Thyroid gland (tissue), 4 donors: ENCODE data around the gene EPB41. TPM values are rescaled to one million over a fixed set of nuclear protein-coding genes. Genes with fewer than 3 reads are reported as not detected.

Source experiments
- DNase-seq, 2 donors: peaks; one replicate each; pipeline ENCODE4 v3.0.0-alpha.2; 2019
- H3K27ac ChIP-seq, 3 donors: fragments of 200-600 bp; sonication (generic); 1 replicate in 2 of 3; 2 replicates in 1 of 3; pipeline ENCODE4 v1.5.1; 2016 to 2019; ENCODE audit warnings: mild to moderate bottlenecking in 1 of 3, moderate library complexity in 1 of 3
- H3K27me3 ChIP-seq: fragments of 200-600 bp; sonication (generic); one replicate; pipeline ENCODE4 v1.5.1; 2019
- H3K36me3 ChIP-seq, 2 donors: fragments of 200-600 bp; sonication (generic); one replicate each; pipeline ENCODE4 v1.5.1; 2016 to 2019
- H3K4me1 ChIP-seq, 2 donors: fragments of 200-600 bp; sonication (generic); one replicate each; pipeline ENCODE4 v1.5.1; 2017 to 2019
- H3K4me3 ChIP-seq, 3 donors: fragments of 200-600 bp; sonication (generic); replicated peaks in 1 of 3; 1 replicate in 2 of 3; 2 replicates in 1 of 3; pipeline ENCODE4 v1.5.1; 2016; ENCODE audit warnings: mild to moderate bottlenecking in 1 of 3
- H3K9me3 ChIP-seq: fragments of 200-600 bp; sonication (generic); one replicate; pipeline ENCODE4 v1.5.1; 2017
- POLR2A ChIP-seq, 2 donors: fragments of 450-650 bp; IDR thresholded peaks; one replicate each; pipeline ENCODE4 v1.6.1; 2017; ENCODE audit warnings: antibody characterized with exemption in 2 of 2, mild to moderate bottlenecking in 2 of 2, moderate library complexity in 1 of 2
- WGBS, 2 donors: methylation state at CpG; one replicate each; pipeline ENCODE4 v1.1.5; 2017; 5-methylcytosine and 5-hydroxymethylcytosine counted together
- intact Hi-C: fragments of 100-400 bp; cut with DNase I; formaldehyde crosslinking; loops from one replicate; pipeline ENCODE4 v1.15.1; 2023
- total RNA-seq, 4 donors: library from RNA; depleted of rRNA; stranded (reverse); fragments of >200 nt; gene quantifications; one replicate each; pipeline ENCODE4 v1.2.3, GENCODE V29; 2016
- TF ChIP-seq, protein P1 (sequence below), 6 experiments: fragments of 200-600 bp in 3 of 6; fragments of 450-650 bp in 3 of 6; sonication (generic) in 3 of 6; IDR thresholded peaks; one replicate each; pipeline ENCODE4 v1.5.1; 2016 to 2019; ENCODE audit warnings: antibody characterized with exemption in 6 of 6, mild to moderate bottlenecking in 2 of 6, inconsistent platforms in 1 of 6, moderate library complexity in 1 of 6

EPB41 gene
- total RNA-seq, 4 donors from 2014 or later, result 59.7 to 102 (median 80.2) TPM

- H3K9me3 ChIP-seq, result no peaks in the 10 kb centered on the region
- no peaks in the 10 kb centered on the region for H3K27me3 ChIP-seq
- intact Hi-C loops, result no loop called here
- H3K4me1 ChIP-seq, result no peaks in the 10 kb centered on the region
- no peak for DNase-seq
- peaks cover 0 to 3% of the 10 kb centered on the region in 2 donors for H3K36me3 ChIP-seq
- H3K27ac ChIP-seq, result no peak overlapping the region
- no peak overlapping the region for H3K4me3 ChIP-seq
- 95 to 98% methylated on average over 14 to 15 of the region's 15 CpGs for WGBS, 2 donors
- TF ChIP-seq POLR2A (IDR thresholded peaks at IDR 0.05), result no peak
- TF ChIP-seq, protein P1, sequence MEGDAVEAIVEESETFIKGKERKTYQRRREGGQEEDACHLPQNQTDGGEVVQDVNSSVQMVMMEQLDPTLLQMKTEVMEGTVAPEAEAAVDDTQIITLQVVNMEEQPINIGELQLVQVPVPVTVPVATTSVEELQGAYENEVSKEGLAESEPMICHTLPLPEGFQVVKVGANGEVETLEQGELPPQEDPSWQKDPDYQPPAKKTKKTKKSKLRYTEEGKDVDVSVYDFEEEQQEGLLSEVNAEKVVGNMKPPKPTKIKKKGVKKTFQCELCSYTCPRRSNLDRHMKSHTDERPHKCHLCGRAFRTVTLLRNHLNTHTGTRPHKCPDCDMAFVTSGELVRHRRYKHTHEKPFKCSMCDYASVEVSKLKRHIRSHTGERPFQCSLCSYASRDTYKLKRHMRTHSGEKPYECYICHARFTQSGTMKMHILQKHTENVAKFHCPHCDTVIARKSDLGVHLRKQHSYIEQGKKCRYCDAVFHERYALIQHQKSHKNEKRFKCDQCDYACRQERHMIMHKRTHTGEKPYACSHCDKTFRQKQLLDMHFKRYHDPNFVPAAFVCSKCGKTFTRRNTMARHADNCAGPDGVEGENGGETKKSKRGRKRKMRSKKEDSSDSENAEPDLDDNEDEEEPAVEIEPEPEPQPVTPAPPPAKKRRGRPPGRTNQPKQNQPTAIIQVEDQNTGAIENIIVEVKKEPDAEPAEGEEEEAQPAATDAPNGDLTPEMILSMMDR (IDR thresholded peaks at IDR 0.05), result no peak
These were observed 69.3 kb downstream of the EPB41 start for GRCh38 chr1:28983509-28984310.

DNA sequence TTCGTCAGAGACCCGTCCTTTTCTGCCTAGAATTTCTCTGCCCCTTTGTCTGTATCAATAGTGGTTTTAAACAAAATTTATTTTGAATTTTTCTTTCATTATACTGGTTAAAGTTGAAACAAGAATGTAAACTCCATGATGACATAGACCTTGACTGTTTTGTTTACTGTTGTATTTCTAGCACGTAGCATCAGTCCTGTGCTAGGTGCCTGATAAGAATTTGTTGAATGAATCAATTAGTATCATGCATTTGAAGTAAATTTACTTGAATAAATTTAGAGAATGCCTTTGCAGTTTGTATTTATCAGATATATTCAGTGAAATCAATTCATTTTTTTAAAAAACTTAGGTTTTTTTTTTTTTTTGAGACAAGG lies 69.9 kb downstream of the EPB41 start:
- peaks cover 0 to 3% of the 10 kb centered on the region in 2 donors for H3K36me3 ChIP-seq
- TF ChIP-seq, protein P1 (IDR thresholded peaks at IDR 0.05), result no peak
- no peak for TF ChIP-seq POLR2A (IDR thresholded peaks at IDR 0.05)
- H3K27ac ChIP-seq, result no peak overlapping the region
- intact Hi-C loops, result no loop called here
- 98 to 99% methylated on average over 3 of the region's 3 CpGs for WGBS, 2 donors
- no peak for DNase-seq
- H3K4me1 ChIP-seq, result no peaks in the 10 kb centered on the region
- no peaks in the 10 kb centered on the region for H3K9me3 ChIP-seq
- no peak overlapping the region for H3K4me3 ChIP-seq
- H3K27me3 ChIP-seq, result no peaks in the 10 kb centered on the region

- H3K9me3 ChIP-seq, result no peaks in the 10 kb centered on the region
- H3K27ac ChIP-seq, result no peak overlapping the region
- TF ChIP-seq, protein P1 (IDR thresholded peaks at IDR 0.05), result no peak
- TF ChIP-seq POLR2A (IDR thresholded peaks at IDR 0.05), result no peak
- WGBS, 2 donors, result 92 to 93% methylated on average over 1 of the region's 1 CpG
- H3K4me3 ChIP-seq, result no peak overlapping the region
- H3K36me3 ChIP-seq, result peaks cover 0 to 3% of the 10 kb centered on the region in 2 donors
- H3K4me1 ChIP-seq, result no peaks in the 10 kb centered on the region
- DNase-seq, result no peak
- intact Hi-C loops, result no loop called here
- no peaks in the 10 kb centered on the region for H3K27me3 ChIP-seq
These were observed 71.1 kb downstream of the EPB41 start for GRCh38 chr1:28985427-28985826.

DNA sequence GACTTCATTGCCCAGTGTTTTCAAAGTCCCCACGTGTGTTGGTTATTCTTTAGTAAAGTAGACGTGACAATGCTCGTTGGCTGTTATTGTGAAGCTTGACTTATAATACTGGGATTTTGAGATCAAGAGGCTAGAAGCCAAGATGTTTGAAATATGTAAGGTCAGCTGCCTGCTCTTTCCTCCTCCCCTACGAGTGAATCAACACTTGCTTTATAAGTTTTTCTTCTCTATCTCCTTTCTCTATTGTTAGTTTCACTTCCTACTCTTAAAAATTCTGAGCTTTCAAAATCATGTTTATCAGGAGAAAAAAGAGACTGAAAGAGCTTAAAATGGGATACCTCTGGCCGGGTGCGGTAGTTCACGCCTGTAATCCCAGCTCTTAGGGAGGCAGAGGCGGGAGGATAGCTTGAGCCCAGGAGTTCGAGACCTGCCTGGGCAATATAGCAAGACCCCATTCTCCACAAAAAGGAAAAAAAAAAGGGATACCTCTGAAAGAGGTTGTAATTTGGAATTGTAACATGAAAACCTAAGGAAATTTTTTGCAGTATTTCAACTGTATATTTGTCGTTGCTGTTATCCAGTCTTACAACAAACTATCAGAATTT lies 72.0 kb downstream of the EPB41 start:
- Histone ChIP-seq H3K4me1 (no peaks in the 10 kb centered on the region), H3K27ac (no peak overlapping the region), H3K27me3 (no peaks in the 10 kb centered on the region), H3K9me3 (no peaks in the 10 kb centered on the region), H3K4me3 (no peak overlapping the region), H3K36me3 (peaks cover 0 to 3% of the 10 kb centered on the region in 2 donors)
- intact Hi-C loops, result no loop called here
- DNase-seq, result no peak
- 81 to 82% methylated on average over 10 of the region's 10 CpGs for WGBS, 2 donors
- TF ChIP-seq POLR2A (IDR thresholded peaks at IDR 0.05), result no peak
- TF ChIP-seq, protein P1 (IDR thresholded peaks at IDR 0.05), result no peak

DNA sequence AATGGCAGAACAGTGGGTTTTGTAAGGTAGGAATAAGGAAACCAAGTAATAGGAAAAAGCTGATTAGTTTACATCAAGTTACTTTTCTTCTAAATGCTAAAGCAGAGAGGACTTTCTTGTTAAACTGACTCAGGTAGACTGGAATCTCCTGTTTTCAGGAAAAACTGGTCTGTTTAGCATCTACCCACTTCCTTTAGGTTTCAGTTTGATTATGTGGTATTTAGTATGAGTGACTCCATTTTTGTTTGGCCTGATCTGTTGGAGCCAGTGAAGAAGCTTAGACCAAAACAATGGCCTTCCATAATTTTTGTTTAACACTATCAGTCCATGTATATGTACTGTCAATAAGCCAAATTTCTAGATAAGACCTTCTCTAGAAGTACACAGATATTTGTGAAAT lies 88.4 kb downstream of the EPB41 start:
- no peak for DNase-seq
- Histone ChIP-seq H3K27ac (no peak overlapping the region), H3K36me3 (no peaks in the 10 kb centered on the region), H3K4me1 (no peaks in the 10 kb centered on the region), H3K9me3 (no peaks in the 10 kb centered on the region), H3K27me3 (no peaks in the 10 kb centered on the region), H3K4me3 (no peak overlapping the region)
- TF ChIP-seq POLR2A (IDR thresholded peaks at IDR 0.05), result no peak
- TF ChIP-seq, protein P1 (IDR thresholded peaks at IDR 0.05), result no peak
- intact Hi-C loops, result no loop called here
